Tongue (tissue), 2 donors: ENCODE results near the gene GORASP2. TPM values are rescaled to one million over a fixed set of nuclear protein-coding genes. Genes with fewer than 3 reads are reported as not detected.
A peak's percentile ranks its signal among the peaks of the same experiment; 100 is the strongest.
"Not testable (repeated sequence)": the region's sequence is repeated elsewhere in the genome, so short reads cannot be mapped to it uniquely, and the experiment has no call there.

Experiments
- DNase-seq: peaks from one replicate; pipeline ENCODE4 v3.0.0-alpha.2; 2015
- total RNA-seq: library from RNA; depleted of rRNA; stranded (reverse); fragments of >200 nt; gene quantifications from one replicate; pipeline ENCODE4 v1.2.3, GENCODE V29; 2014

GORASP2 gene
- 37.6 TPM for total RNA-seq

GRCh38 chr2:170928824-170929685 is at the start of gene GORASP2:
GORASP2 (plus strand) TSS chr2:170929253; CDS start chr2:170929341, 88 bp downstream.
- peak; percentile 99 for DNase-seq

- DNase-seq: no peak
These were observed 47.2 kb upstream of the GORASP2 start for GRCh38 chr2:170881840-170882239.

- DNase-seq: no peak
These were observed 46.3 kb upstream of the GORASP2 start for GRCh38 chr2:170882758-170883157.

- DNase-seq: no peak
These were observed 45.4 kb upstream of the GORASP2 start for GRCh38 chr2:170883683-170884082.

GRCh38 chr2:170885130-170885791 is 43.8 kb upstream of the GORASP2 start:
- no peak for DNase-seq

- no peak for DNase-seq
These were observed 42.7 kb upstream of the GORASP2 start for GRCh38 chr2:170886386-170886785.

- DNase-seq: no peak
These were observed 41.6 kb upstream of the GORASP2 start for GRCh38 chr2:170887496-170887895.

GRCh38 chr2:170887896-170888295 is 41.2 kb upstream of the GORASP2 start:
- DNase-seq: no peak

- no peak for DNase-seq
These were observed 37.2 kb upstream of the GORASP2 start for GRCh38 chr2:170891893-170892292.

GRCh38 chr2:170892391-170892951 is 36.6 kb upstream of the GORASP2 start:
- DNase-seq: no peak

- DNase-seq: peak; percentile 10
These were observed 33.9 kb upstream of the GORASP2 start for GRCh38 chr2:170895023-170895757.

- no peak for DNase-seq
These were observed 32.4 kb upstream of the GORASP2 start for GRCh38 chr2:170896622-170897021.

- DNase-seq: no peak
These were observed 31.9 kb upstream of the GORASP2 start for GRCh38 chr2:170897108-170897507.

- peak; percentile 4 for DNase-seq
These were observed 23.2 kb upstream of the GORASP2 start for GRCh38 chr2:170905864-170906263.

- DNase-seq: no peak
These were observed 17.7 kb upstream of the GORASP2 start for GRCh38 chr2:170911314-170911889.

- not testable (repeated sequence) for DNase-seq
These were observed 13.9 kb upstream of the GORASP2 start for GRCh38 chr2:170914994-170915666.

GRCh38 chr2:170917219-170917913 is 11.7 kb upstream of the GORASP2 start:
- DNase-seq: no peak

- DNase-seq: no peak
These were observed 11.1 kb upstream of the GORASP2 start for GRCh38 chr2:170917957-170918356.

- not testable (repeated sequence) for DNase-seq
These were observed 7.2 kb upstream of the GORASP2 start for GRCh38 chr2:170921873-170922272.

GRCh38 chr2:170922634-170923494 is 6.2 kb upstream of the GORASP2 start:
- no peak for DNase-seq
